OCI-LY1 (cell line): ENCODE data around the gene CXorf49.
"Not testable (repeated sequence)": the region's sequence is repeated elsewhere in the genome, so short reads cannot be mapped to it uniquely, and the experiment has no call there.

Experiments
- H2AFZ ChIP-seq: fragments of 200-600 bp; sonication (generic), shearing (Covaris generic); 2 replicates; pipeline ENCODE4 v1.6.0; 2014; ENCODE audit warnings: antibody characterized with exemption, mild to moderate bottlenecking, low read length
- H3F3A ChIP-seq: fragments of 200-600 bp; sonication (generic), shearing (Covaris generic); 2 replicates; pipeline ENCODE4 v1.6.0; 2014; ENCODE audit warnings: mild to moderate bottlenecking, antibody characterized with exemption, low read length, moderate library complexity; ENCODE audit not compliant: insufficient read depth
- H3K27ac ChIP-seq: fragments of 200-600 bp; sonication (generic); 2 replicates; pipeline ENCODE4 v1.5.1; 2014; ENCODE audit warnings: low read length, mixed run types, mild to moderate bottlenecking, low read depth; ENCODE audit not compliant: poor library complexity, severe bottlenecking
- H3K27me3 ChIP-seq: fragments of 200-600 bp; sonication (generic); 2 replicates; pipeline ENCODE4 v1.6.0; 2014; ENCODE audit warnings: antibody characterized with exemption, mild to moderate bottlenecking, low read length, moderate library complexity; ENCODE audit not compliant: insufficient read depth
- H3K36me3 ChIP-seq: fragments of 200-600 bp; sonication (generic); 2 replicates; pipeline ENCODE4 v1.6.1; 2014; ENCODE audit warnings: mild to moderate bottlenecking, antibody characterized with exemption, low read length, moderate library complexity, mixed read lengths; ENCODE audit not compliant: insufficient read depth
- H3K4me1 ChIP-seq: fragments of 200-600 bp; sonication (generic); 2 replicates; pipeline ENCODE4 v1.5.1; 2014; ENCODE audit warnings: mild to moderate bottlenecking, low read length, moderate library complexity; ENCODE audit not compliant: insufficient read depth, severe bottlenecking
- H3K4me2 ChIP-seq: fragments of 200-600 bp; sonication (generic), shearing (Covaris generic); 2 replicates; pipeline ENCODE4 v1.6.1; 2014; ENCODE audit warnings: low read length
- H3K4me3 ChIP-seq: fragments of 200-600 bp; sonication (generic); 2 replicates; pipeline ENCODE4 v1.5.1; 2014; ENCODE audit warnings: low read length, low read depth, mild to moderate bottlenecking, mixed read lengths; ENCODE audit not compliant: poor library complexity, severe bottlenecking
- H3K79me2 ChIP-seq: fragments of 200-600 bp; shearing (Covaris generic); 2 replicates; pipeline ENCODE4 v1.6.1; 2016; ENCODE audit warnings: mixed run types, low read length, mixed read lengths; ENCODE audit not compliant: insufficient read depth
- H3K9ac ChIP-seq: fragments of 200-600 bp; sonication (generic), shearing (Covaris generic); 2 replicates; pipeline ENCODE4 v1.6.1; 2014; ENCODE audit warnings: mild to moderate bottlenecking, low read length, mixed read lengths
- H3K9me2 ChIP-seq: fragments of 200-600 bp; sonication (generic), shearing (Covaris generic); 2 replicates; pipeline ENCODE4 v1.6.1; 2014; ENCODE audit warnings: low read depth, mild to moderate bottlenecking, low read length, mixed read lengths
- H3K9me3 ChIP-seq: fragments of 200-600 bp; shearing (Covaris generic); 2 replicates; pipeline ENCODE4 v1.6.1; 2014; ENCODE audit warnings: low read length, mixed read lengths
- H4K20me1 ChIP-seq: fragments of 200-600 bp; sonication (generic), shearing (Covaris generic); 2 replicates; pipeline ENCODE4 v1.6.0; 2016; ENCODE audit warnings: mild to moderate bottlenecking, low read length; ENCODE audit not compliant: insufficient read depth
- CTCF ChIP-seq: fragments of 200-600 bp; sonication (generic), shearing (Covaris generic); IDR thresholded peaks from 2 replicates; pipeline ENCODE4 v1.5.1; 2017; ENCODE audit warnings: mild to moderate bottlenecking, antibody characterized with exemption, low read length, moderate library complexity, mixed read lengths
- EZH2 ChIP-seq: fragments of 200-600 bp; sonication (generic), shearing (Covaris generic); IDR thresholded peaks from 2 replicates; pipeline ENCODE4 v1.8.0; 2017; ENCODE audit warnings: borderline replicate concordance, mixed run types, mild to moderate bottlenecking, antibody characterized with exemption, low read length, moderate library complexity, mixed read lengths

The CXorf49 gene

GRCh38 chrX:71671938-71672337, 46.1 kb downstream of the CXorf49 start:
- no peak overlapping the region for H3K9ac ChIP-seq

GRCh38 chrX:71671043-71671780, 46.9 kb downstream of the CXorf49 start:
- no peaks in the 10 kb centered on the region for H3F3A ChIP-seq
- no peaks in the 10 kb centered on the region for H3K27me3 ChIP-seq

More at GRCh38 chrX:71671938-71672337, 46.1 kb downstream of the CXorf49 start:
- Histone ChIP-seq H4K20me1 (no peaks in the 10 kb centered on the region), H3K9me2 (no peaks in the 10 kb centered on the region), H3F3A (no peaks in the 10 kb centered on the region), H3K4me3 (no peak overlapping the region), H3K36me3 (no peaks in the 10 kb centered on the region), H3K4me2 (no peak overlapping the region), H2AFZ (no peak overlapping the region), H3K27ac (no peak overlapping the region), H3K27me3 (no peaks in the 10 kb centered on the region), H3K9me3 (no peaks in the 10 kb centered on the region), H3K79me2 (no peaks in the 10 kb centered on the region), H3K4me1 (no peaks in the 10 kb centered on the region)
- TF ChIP-seq EZH2 (no peak), CTCF (no peak)

GRCh38 chrX:71669947-71670346, 48.1 kb downstream of the CXorf49 start:
- H3K9ac ChIP-seq, H3K27ac ChIP-seq, H3K79me2 ChIP-seq, H3K4me2 ChIP-seq, H3K36me3 ChIP-seq, H3K27me3 ChIP-seq, H3K4me3 ChIP-seq, H4K20me1 ChIP-seq, H3K9me3 ChIP-seq, H3K4me1 ChIP-seq, H3K9me2 ChIP-seq, H3F3A ChIP-seq, H2AFZ ChIP-seq: not testable (repeated sequence)
- TF ChIP-seq CTCF = peak; percentile 28; the same call in 1 of the 2 replicates

More at GRCh38 chrX:71671043-71671780, 46.9 kb downstream of the CXorf49 start:
- H3K4me1 ChIP-seq = no peaks in the 10 kb centered on the region
- H3K9ac ChIP-seq = no peak overlapping the region
- H3K9me3 ChIP-seq = no peaks in the 10 kb centered on the region
- no peak overlapping the region for H3K4me2 ChIP-seq
- no peak overlapping the region for H2AFZ ChIP-seq
- no peak overlapping the region for H3K4me3 ChIP-seq
- H4K20me1 ChIP-seq = no peaks in the 10 kb centered on the region
- no peak overlapping the region for H3K27ac ChIP-seq
- TF ChIP-seq EZH2 (no peak), CTCF (no peak)
- no peaks in the 10 kb centered on the region for H3K36me3 ChIP-seq
- H3K9me2 ChIP-seq = no peaks in the 10 kb centered on the region
- H3K79me2 ChIP-seq = no peaks in the 10 kb centered on the region
